Ishikawa (cell line): ENCODE results near the gene CCDC146.

Experiments used
- CEBPB ChIP-seq: IDR thresholded peaks from 2 replicates; pipeline ENCODE4 v1.6.1; 2012
- CREB1 ChIP-seq: IDR thresholded peaks from 2 replicates; pipeline ENCODE4 v1.6.1; 2012; ENCODE audit warnings: low read depth
- EP300 ChIP-seq: IDR thresholded peaks from 2 replicates; pipeline ENCODE4 v1.6.1; 2012; ENCODE audit warnings: borderline replicate concordance
- ZBTB7A ChIP-seq: IDR thresholded peaks from 2 replicates; pipeline ENCODE4 v1.6.1; 2012; ENCODE audit warnings: low read depth

GRCh38 chr7:77253151-77253550 is 130.7 kb downstream of the CCDC146 start:
- TF ChIP-seq CEBPB = no peak
- TF ChIP-seq ZBTB7A = no peak
- no peak for TF ChIP-seq EP300
- TF ChIP-seq CREB1 = no peak
